Esophagus squamous epithelium (tissue), 4 donors: ENCODE data around the gene OR4A5.
"Not testable (repeated sequence)": the region's sequence is repeated elsewhere in the genome, so short reads cannot be mapped to it uniquely, and the experiment has no call there.

ENCODE experiments used
- POLR2A ChIP-seq, 4 donors: fragments of 450-650 bp; IDR thresholded peaks; one replicate each; pipeline ENCODE4 v1.6.1; 2017; ENCODE audit warnings: antibody characterized with exemption in 4 of 4, mild to moderate bottlenecking in 4 of 4, moderate library complexity in 3 of 4
- TF ChIP-seq, protein P1 (sequence below), 6 experiments: fragments of 450-650 bp in 4 of 6; fragments of 200-600 bp in 2 of 6; sonication (generic) in 2 of 6; IDR thresholded peaks; one replicate each; pipeline ENCODE4 v1.5.1; 2016 to 2019; ENCODE audit warnings: antibody characterized with exemption in 6 of 6, mild to moderate bottlenecking in 4 of 6, moderate library complexity in 4 of 6

DNA sequence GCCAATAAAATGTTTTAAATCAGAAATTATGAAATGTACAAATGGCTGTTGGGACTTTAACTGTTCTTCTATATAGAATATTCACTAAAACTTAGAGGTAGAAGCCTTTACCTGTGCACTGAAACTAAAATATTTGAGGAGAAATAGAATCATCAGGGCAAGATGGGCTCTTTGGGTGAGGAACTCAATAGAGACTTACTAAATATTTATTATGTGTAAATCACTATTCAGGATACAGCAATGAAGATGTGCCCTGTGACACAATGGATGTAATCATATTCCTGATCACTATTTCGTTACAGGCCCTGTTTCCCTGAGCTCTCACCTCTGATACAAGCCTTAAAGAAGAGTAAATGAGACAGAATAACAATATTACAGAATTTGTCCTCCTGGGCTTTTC lies at the start of gene OR4A5:
- TF ChIP-seq, protein P1, sequence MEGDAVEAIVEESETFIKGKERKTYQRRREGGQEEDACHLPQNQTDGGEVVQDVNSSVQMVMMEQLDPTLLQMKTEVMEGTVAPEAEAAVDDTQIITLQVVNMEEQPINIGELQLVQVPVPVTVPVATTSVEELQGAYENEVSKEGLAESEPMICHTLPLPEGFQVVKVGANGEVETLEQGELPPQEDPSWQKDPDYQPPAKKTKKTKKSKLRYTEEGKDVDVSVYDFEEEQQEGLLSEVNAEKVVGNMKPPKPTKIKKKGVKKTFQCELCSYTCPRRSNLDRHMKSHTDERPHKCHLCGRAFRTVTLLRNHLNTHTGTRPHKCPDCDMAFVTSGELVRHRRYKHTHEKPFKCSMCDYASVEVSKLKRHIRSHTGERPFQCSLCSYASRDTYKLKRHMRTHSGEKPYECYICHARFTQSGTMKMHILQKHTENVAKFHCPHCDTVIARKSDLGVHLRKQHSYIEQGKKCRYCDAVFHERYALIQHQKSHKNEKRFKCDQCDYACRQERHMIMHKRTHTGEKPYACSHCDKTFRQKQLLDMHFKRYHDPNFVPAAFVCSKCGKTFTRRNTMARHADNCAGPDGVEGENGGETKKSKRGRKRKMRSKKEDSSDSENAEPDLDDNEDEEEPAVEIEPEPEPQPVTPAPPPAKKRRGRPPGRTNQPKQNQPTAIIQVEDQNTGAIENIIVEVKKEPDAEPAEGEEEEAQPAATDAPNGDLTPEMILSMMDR (IDR thresholded peaks at IDR 0.05), result not testable (repeated sequence)
- TF ChIP-seq POLR2A (IDR thresholded peaks at IDR 0.05), result not testable (repeated sequence)
